Left lung (tissue), 10 donors: ENCODE measurements around the gene POU2AF2. TPM values are rescaled to one million over a fixed set of nuclear protein-coding genes. Genes with fewer than 3 reads are reported as not detected.

Experiments used
- ATAC-seq: fragments of 200-7000 bp; cut with Tn5 transposase; one replicate; pipeline ENCODE4 v1.9.1; 2020; ENCODE audit warnings: moderate library complexity
- DNase-seq, 4 donors: peaks; one replicate each; pipeline ENCODE4 v3.0.0-alpha.2; 2013 to 2020
- H3K27ac ChIP-seq, 2 donors: fragments of 200-600 bp; sonication (generic) in 1 of 2; one replicate each; pipeline versions ENCODE4 v1.5.0 to v1.8.0; 2020 to 2021
- H3K27me3 ChIP-seq, 2 donors: fragments of 200-600 bp; sonication (generic) in 1 of 2; one replicate each; pipeline versions ENCODE4 v1.5.0 to v1.8.0; 2020 to 2021
- H3K36me3 ChIP-seq, 2 donors: fragments of 200-600 bp; sonication (generic) in 1 of 2; one replicate each; pipeline versions ENCODE4 v1.5.0 to v1.8.0; 2020 to 2021
- H3K4me1 ChIP-seq, 2 donors: fragments of 200-600 bp; one replicate each; pipeline ENCODE4 v1.8.0; 2021
- H3K4me3 ChIP-seq, 2 donors: fragments of 200-600 bp; sonication (generic) in 1 of 2; one replicate each; pipeline versions ENCODE4 v1.5.0 to v1.8.0; 2020 to 2021; ENCODE audit warnings: mild to moderate bottlenecking in 1 of 2
- H3K9me3 ChIP-seq, 2 donors: fragments of 200-600 bp; sonication (generic) in 1 of 2; one replicate each; pipeline versions ENCODE4 v1.5.0 to v1.8.0; 2020 to 2021
- CTCF ChIP-seq, 2 donors: fragments of 200-600 bp; sonication (generic) in 1 of 2; IDR thresholded peaks; one replicate each; pipeline versions ENCODE4 v1.5.0 to v1.8.0; 2021; ENCODE audit warnings: antibody characterized with exemption in 2 of 2
- intact Hi-C, 2 donors: fragments of 100-400 bp; cut with DNase I; formaldehyde crosslinking; loops; one replicate each; pipeline versions ENCODE4 v1.11.2 to v1.14.2; 2022
- polyA plus RNA-seq, 6 donors: library from polyadenylated mRNA; unstranded; fragments of 120-200 nt; gene quantifications; one replicate each; pipeline ENCODE4 v1.2.1, GENCODE V29; 2013; ENCODE audit not compliant: insufficient read length in 6 of 6
- total RNA-seq, 2 donors: library from RNA; stranded (reverse); fragmentation: NEBNext Ultra II Directional; extraction: Animal tissue kit (Norgen Biotek cat#: 25700); gene quantifications; one replicate each; pipeline ENCODE4 v1.2.1, GENCODE V29; 2021
- donor health status: DM: no; HTN: yes; CAD: no.
- donor health status: DM: no; HTN: no; CAD: no.

POU2AF2 gene
- total and polyA plus RNA-seq, 8 donors, result 0.13 to 0.35 (median 0.21) TPM; not detected in 2

GRCh38 chr11:111300569-111300968, 55.0 kb downstream of the POU2AF2 start:
- H3K4me3 ChIP-seq, result no peak overlapping the region
- H3K9me3 ChIP-seq, result no peaks in the 10 kb centered on the region
- H3K27me3 ChIP-seq, result peaks cover 0 to 38% of the 10 kb centered on the region in 2 donors
- ATAC-seq (no peak), DNase-seq (no peak)
- H3K27ac ChIP-seq, result no peak overlapping the region
- H3K36me3 ChIP-seq, result no peaks in the 10 kb centered on the region
- no peak for TF ChIP-seq CTCF (IDR thresholded peaks at IDR 0.05)
- peaks cover 0 to 29% of the 10 kb centered on the region in 2 donors for H3K4me1 ChIP-seq
- intact Hi-C loops, result no loop called here

- Histone ChIP-seq H3K9me3 (no peaks in the 10 kb centered on the region), H3K4me3 (no peak overlapping the region), H3K27ac (peak overlapping the region in 1 of 2 donors; percentile 57), H3K36me3 (no peaks in the 10 kb centered on the region), H3K4me1 (peaks cover 0 to 29% of the 10 kb centered on the region in 2 donors), H3K27me3 (peaks cover 0 to 38% of the 10 kb centered on the region in 2 donors)
- ATAC-seq (no peak), DNase-seq (no peak)
- TF ChIP-seq CTCF (IDR thresholded peaks at IDR 0.05), result no peak
- intact Hi-C loops, result no loop called here
Measured at GRCh38 chr11:111301004-111301841, 55.7 kb downstream of the POU2AF2 start.

GRCh38 chr11:111301842-111302118, 56.3 kb downstream of the POU2AF2 start:
- intact Hi-C loops, result no loop called here
- no peak for ATAC-seq
- Histone ChIP-seq H3K27me3 (peaks cover 0 to 38% of the 10 kb centered on the region in 2 donors), H3K4me3 (no peak overlapping the region), H3K36me3 (no peaks in the 10 kb centered on the region), H3K9me3 (no peaks in the 10 kb centered on the region), H3K4me1 (peaks cover 0 to 29% of the 10 kb centered on the region in 2 donors), H3K27ac (peak overlapping the region in 1 of 2 donors; percentile 57)
- no peak for TF ChIP-seq CTCF (IDR thresholded peaks at IDR 0.05)
- DNase-seq, result no peak

GRCh38 chr11:111302298-111302697, 56.8 kb downstream of the POU2AF2 start:
- Histone ChIP-seq H3K27me3 (peaks cover 0 to 37% of the 10 kb centered on the region in 2 donors), H3K9me3 (no peaks in the 10 kb centered on the region), H3K4me1 (peaks cover 0 to 29% of the 10 kb centered on the region in 2 donors), H3K27ac (peak overlapping the region; percentile 49 to 57), H3K4me3 (no peak overlapping the region), H3K36me3 (no peaks in the 10 kb centered on the region)
- ATAC-seq, result peak; percentile 68
- no peak for TF ChIP-seq CTCF (IDR thresholded peaks at IDR 0.05)
- peak in 2 of 4 donors; percentile 69 to 79 for DNase-seq
- intact Hi-C loops, result no loop called here

- Histone ChIP-seq H3K4me1 (peaks cover 0 to 26% of the 10 kb centered on the region in 2 donors), H3K27me3 (peaks cover 0 to 32% of the 10 kb centered on the region in 2 donors), H3K36me3 (no peaks in the 10 kb centered on the region), H3K9me3 (no peaks in the 10 kb centered on the region), H3K27ac (peak overlapping the region; percentile 27 to 49), H3K4me3 (no peak overlapping the region)
- intact Hi-C loops, result no loop called here
- TF ChIP-seq CTCF (IDR thresholded peaks at IDR 0.05), result no peak
- peak in 3 of 4 donors; percentile 53 to 79 (median 53) for DNase-seq
- ATAC-seq, result peak; percentile 67
Measured at GRCh38 chr11:111303461-111303860, 57.9 kb downstream of the POU2AF2 start.
